OCI-LY7 (cell line): ENCODE data around the gene ZNF267.

ENCODE experiments used
- CTCF ChIP-seq: fragments of 200-600 bp; sonication (generic); conservative IDR thresholded peaks from 2 replicates; pipeline ENCODE4 v1.5.1; 2014; ENCODE audit warnings: mild to moderate bottlenecking, antibody characterized with exemption, low read length, moderate library complexity, mixed read lengths
- EZH2phosphoT487 ChIP-seq: fragments of 200-600 bp; sonication (generic); IDR thresholded peaks from 2 replicates; pipeline ENCODE4 v1.6.1; 2018; ENCODE audit warnings: low read depth, borderline replicate concordance, mild to moderate bottlenecking, mixed run types, antibody characterized with exemption, low read length, moderate library complexity, mixed read lengths

GRCh38 chr16:31897283-31897682 lies 23.7 kb downstream of the ZNF267 start:
- no peak for TF ChIP-seq CTCF
- TF ChIP-seq EZH2phosphoT487: no peak
